ENCODE measurements around the gene KATNAL2. TPM values are rescaled to one million over a fixed set of nuclear protein-coding genes. Genes with fewer than 3 reads are reported as not detected.

Gene KATNAL2
- total RNA-seq, 4 donors from 2014 or later: 2.8 to 14.3 (median 3.6) TPM; not detected in 1

Small RNA genes lying within 50 kb of the gene (small RNA-seq; reads per million reads assigned to genes)
- gene AC012254.4: not detected

Other genes with a start within 250 kb of the KATNAL2 start
- under 1 TPM in 1 of 4 donors, not detected in 3; 0.76 TPM for gene ST8SIA5, start 160.5 kb upstream of the KATNAL2 start, total RNA-seq
- 10 to 100 TPM; 13.1 to 68.6 (median 34.8) TPM for gene PIAS2, start 95 bp upstream of the KATNAL2 start, total RNA-seq
- not detected for gene ELOA2, start 118.0 kb downstream of the KATNAL2 start, total RNA-seq
- 10 to 100 TPM in 3 of 4 donors, 1 to 10 TPM in 1; 8.8 to 57.7 (median 21.9) TPM for gene HDHD2, start 232.9 kb downstream of the KATNAL2 start, total RNA-seq